Right renal cortex interstitium (tissue), 3 donors: ENCODE results near the gene BSCL2. TPM values are rescaled to one million over a fixed set of nuclear protein-coding genes. Genes with fewer than 3 reads are reported as not detected.
"Not testable (repeated sequence)": the region's sequence is repeated elsewhere in the genome, so short reads cannot be mapped to it uniquely, and the experiment has no call there.

Experiments
- DNase-seq, 3 donors: peaks; one replicate each; pipeline ENCODE4 v3.0.0-alpha.2; 2013; ENCODE audit warnings: low read depth in 3 of 3, low spot score in 2 of 3
- polyA plus RNA-seq, 3 donors: library from polyadenylated mRNA; unstranded; fragments of 120-200 nt; gene quantifications; one replicate each; pipeline ENCODE4 v1.2.1, GENCODE V29; 2013; ENCODE audit not compliant: insufficient read length in 3 of 3

Gene BSCL2
- polyA plus RNA-seq, 3 donors, result 65.2 to 74.4 (median 71.1) TPM

DNA sequence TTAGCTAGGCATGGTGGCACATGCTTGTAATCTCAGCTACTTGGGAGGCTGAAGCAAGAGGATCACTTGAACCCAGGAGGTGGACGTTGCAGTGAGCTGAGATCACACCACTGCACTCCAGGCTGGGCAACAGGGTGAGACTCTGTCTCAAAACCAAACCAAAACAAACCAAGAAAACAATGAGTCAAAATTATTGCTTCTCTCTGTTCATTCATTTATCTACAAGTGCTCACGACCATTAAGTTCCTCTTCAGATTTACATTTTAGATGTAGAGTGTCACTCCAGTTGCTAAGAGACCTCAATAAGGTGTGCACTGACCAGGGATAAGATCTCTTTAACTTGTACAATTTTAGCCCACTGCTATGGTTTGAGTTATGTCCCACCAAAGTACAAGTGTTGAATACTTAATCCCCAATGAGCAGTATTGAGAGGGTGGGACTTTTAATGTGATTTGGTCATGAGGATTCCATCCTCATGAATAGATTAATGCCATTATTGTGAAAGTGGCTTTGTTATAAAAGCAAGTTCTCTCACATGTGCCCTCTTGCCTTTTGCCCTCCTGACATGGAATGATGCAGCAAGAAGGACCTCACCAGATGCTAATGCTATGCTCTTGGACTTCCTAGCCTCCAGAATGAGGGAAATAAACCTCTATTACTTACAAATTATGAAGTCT lies 12.2 kb upstream of the BSCL2 start:
- DNase-seq, result no peak

DNA sequence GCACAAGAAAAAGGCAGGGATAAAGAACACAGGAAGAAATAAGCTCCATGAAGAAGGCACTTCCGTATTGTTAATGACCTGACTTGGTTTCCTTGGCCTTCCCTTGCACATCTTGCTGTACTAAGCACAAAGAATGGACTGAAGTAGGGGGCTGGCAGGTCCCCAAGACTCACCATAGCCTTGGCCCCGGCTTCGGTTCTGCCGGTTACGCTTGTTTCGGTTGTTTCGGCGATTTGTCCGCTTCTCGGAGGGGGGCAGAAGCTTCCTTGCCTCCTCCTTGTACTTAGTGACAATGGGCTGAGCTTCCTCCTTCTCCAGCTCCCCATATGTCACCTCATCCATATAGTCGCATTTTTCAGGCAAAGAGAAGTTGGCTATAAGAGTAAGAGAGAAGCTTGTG lies 9.6 kb upstream of the BSCL2 start:
- DNase-seq, result no peak

DNA sequence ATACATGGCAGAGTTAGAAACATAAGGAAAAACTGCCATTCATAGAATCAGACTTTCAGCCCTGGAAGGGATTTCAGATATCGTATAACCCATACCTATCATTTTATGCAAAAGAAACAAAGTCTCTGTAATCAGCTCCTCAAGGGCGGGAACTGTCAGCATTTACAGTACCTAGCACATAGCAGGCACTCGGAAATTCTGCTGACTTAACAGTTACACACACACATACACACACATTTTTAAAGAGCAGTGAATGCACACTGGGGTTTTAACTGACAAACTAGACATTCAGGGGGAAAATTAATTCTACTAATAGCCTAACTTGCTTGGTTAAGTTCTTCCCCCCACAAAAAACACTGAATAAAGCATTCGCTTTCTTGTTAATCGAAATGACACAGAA lies 9.0 kb upstream of the BSCL2 start:
- DNase-seq, result no peak

DNA sequence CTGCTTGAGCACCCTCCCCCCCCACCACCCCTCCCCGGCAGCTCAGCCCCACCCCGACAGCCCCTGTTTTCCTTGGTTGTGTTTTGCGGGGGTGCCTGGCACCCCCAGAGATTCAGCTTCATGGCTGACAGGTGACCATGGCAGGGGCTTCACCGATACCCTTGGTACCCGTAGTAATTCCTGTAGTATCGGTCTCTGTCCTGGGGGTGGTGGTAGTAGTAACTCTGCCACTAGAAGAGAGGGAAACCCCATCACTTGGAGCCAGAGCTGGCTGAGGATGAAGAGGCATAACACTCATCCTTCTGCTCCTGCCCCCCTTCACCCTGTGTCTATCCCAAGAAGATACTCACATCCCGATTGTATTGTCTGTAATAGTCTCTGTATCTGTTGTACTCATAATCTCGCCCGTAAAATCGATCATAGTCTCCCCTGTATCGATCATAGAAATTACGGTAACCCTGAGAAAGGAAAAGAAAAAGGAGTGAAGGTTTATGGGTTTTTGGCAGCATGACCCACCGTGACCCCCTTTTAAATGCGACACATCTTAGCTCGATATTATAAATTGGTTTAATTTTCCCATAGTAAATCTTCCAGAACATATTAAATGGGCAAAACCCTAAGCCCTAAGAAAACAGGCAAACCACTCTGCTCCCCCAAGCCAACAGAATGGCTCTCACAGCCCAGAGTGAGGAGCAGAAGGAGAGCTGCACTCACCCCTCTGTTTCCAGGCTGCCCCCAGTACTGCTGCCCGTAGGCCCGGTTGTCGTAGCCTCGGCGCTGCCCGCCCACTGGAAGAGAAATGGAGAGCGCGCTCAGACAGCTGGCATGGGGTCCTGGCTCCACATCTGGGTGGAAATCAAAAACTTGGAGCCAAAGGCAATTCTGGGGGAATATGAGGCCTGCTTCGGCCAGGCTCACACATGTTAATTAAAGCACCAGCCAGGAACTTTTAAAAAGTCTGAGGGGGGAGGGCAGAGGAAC lies 8.2 kb upstream of the BSCL2 start:
- no peak for DNase-seq

- DNase-seq, result no peak
Observed at GRCh38 chr11:62713343-62713742, 6.1 kb upstream of the BSCL2 start.

DNA sequence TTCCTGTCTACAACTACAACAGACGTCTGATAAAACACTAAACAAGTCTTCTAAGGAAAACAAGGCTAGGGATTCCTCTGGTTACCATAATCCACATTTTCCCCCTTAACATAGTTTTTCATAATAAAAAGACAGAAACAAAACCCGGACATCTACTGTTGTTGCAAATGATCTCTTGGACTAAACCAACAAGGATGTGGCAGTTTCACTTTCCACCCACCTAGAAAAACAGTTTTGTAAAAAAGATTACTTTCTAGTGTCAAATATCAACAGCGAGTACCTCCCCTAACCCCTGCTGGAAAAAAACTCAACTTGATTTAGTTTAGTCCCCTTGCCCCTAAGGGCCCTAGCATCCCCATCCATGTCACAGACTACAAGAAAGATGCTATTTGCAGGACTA lies 5.6 kb upstream of the BSCL2 start:
- no peak for DNase-seq

DNA sequence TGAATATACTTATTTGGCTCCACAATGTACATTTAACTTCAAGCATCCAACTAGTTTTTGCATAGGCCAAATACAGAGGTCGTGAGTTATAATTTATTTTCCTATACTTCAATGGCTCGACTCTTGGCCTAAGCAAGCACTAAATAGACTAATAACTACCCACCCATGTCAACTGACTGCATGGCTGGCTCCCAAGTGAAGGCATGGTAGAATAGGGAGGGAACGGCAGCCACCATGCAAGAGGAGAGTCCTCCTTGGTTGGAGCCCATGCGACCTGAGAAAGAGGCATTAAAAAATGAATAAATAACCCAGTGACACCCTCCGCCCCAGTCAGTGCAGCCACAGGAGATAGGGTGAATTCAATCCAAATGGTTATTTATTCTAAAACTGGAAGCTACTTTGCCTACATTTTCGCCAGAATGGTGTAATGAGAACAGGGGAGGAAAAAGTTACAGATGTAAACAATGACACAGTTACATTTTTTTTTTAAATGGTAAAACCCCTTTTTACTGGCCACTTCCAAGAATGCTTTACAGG lies 5.1 kb upstream of the BSCL2 start:
- DNase-seq, result no peak

GRCh38 chr11:62710001-62710345 lies 2.7 kb upstream of the BSCL2 start:
- DNase-seq, result no peak

DNA sequence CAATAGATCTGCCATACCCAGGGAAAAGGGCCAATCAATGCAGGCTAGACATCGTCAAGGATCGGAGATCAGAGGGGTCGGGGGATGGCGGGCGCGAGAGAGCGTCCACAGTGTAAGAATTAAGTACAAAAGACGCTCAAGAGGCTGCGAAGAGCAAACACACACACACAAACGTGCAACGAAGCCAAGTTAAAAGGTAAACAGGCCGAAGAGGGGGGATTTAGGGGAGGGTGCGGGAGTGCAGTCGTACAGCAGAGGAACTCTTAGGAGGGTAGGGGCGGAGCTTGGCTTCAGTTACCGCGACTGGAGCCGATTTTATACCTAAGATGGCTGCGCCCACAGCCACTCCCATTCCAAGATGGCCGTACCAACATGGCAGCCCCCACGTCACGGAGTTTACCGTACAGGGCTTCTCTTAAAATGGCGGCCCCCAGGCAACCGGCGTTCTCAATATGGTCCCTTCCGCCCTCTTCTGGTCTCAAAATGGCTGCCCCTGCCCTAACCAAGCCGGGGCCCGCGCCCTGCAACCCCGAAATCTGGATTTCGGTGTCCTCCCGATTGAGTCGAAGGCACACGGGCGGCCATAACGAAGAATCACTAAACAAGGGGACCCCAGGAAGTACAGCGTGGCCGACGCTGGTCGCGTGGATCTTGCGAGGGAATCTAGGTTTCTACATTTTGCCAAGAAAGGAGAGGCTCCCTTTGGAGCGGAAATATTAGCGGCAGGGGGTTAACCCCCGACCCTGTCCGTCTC lies 2.2 kb upstream of the BSCL2 start:
- DNase-seq, result peak; percentile 97

GRCh38 chr11:62708793-62709192 lies 1.6 kb upstream of the BSCL2 start:
- DNase-seq, result no peak

DNA sequence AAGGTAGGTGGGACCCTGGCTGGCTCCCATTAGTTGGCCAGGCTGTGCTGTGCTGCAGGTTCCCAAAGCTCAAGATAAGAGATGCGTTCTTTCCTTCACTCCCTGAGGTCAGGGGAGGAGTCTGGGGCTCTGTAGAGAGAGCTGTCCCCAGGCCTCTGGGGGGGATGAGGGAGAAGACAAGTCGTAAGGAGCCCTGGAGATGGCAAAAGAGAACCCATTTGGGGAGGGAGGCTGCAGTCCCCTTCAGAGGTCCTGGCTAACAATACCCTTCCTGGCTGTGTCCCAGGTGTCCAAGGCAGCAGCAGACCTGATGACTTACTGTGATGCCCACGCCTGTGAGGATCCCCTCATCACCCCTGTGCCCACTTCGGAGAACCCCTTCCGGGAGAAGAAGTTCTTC lies 1.2 kb upstream of the BSCL2 start:
- DNase-seq, result no peak

DNA sequence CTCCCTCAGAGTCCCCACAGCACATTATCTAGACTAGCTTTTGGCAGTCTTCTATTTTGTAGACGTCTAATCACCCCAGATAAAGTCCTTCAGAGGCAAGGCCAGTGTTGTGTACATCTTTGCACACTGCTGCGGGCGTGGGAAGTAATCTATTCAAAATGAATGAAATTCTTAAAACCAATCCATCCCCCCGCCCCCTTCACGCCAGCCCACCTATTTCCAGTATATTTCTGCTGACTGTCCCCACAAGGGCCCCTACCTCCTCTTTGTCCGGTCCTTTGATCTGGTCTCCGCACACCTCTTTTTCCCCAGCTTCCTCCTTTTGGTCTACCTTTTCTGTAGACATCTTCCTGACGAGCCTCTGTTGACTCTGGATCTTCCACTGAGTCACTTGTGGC lies 375 bp downstream of the BSCL2 start:
- no peak for DNase-seq

DNA sequence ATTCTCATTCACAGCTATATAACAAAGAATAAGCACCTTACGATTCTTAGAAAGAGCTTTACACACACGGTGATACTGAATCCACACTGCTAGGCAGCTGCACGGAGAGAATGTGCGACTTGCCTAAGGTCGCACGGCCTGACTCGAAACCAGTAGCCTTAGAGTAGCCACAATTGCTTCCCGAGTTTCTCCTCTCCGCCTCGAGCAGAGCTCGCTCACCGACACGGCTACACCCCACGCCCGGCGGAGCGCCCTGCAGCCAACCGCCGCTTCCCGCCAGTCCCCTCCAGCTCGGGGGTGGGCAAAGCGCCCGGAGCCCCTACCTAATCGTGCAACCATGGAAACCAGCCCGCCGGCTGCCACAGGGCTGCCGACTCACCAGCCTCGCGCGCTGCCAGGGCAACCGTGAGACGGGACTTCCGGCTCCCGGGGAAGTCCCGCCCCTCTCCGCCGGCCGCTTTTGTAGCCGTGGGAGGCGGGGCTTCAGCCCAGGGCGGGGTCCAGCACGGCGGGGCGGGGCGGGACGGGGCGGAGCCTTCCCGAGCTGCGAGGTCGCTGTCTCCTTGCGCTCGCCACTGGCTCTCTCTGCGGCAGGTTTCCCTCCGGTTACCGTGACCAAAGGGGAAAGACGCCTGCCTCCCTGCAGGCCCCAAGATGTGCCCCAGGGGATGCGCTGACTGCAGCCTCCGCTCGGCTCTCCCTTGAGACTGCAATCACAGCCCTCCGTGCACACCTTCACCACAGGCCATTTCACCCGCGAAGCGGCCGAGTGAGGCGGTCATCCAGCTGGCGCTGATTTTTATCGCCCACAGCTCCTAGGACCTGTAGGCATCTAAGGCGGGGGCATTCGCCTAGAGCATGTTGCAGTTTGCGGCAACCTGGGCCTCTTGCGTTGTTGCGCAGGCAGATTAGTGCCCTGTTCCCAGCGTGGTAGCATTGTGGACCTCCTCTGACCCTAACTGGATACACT lies 1.1 kb downstream of the BSCL2 start:
- peak in 2 of 3 donors; percentile 82 to 86 for DNase-seq

GRCh38 chr11:62705413-62705812 lies 1.8 kb downstream of the BSCL2 start:
- no peak for DNase-seq

- not testable (repeated sequence) for DNase-seq
Observed at GRCh38 chr11:62703921-62704320, 3.3 kb downstream of the BSCL2 start.

GRCh38 chr11:62702246-62702645 lies 5.0 kb downstream of the BSCL2 start:
- no peak for DNase-seq

DNA sequence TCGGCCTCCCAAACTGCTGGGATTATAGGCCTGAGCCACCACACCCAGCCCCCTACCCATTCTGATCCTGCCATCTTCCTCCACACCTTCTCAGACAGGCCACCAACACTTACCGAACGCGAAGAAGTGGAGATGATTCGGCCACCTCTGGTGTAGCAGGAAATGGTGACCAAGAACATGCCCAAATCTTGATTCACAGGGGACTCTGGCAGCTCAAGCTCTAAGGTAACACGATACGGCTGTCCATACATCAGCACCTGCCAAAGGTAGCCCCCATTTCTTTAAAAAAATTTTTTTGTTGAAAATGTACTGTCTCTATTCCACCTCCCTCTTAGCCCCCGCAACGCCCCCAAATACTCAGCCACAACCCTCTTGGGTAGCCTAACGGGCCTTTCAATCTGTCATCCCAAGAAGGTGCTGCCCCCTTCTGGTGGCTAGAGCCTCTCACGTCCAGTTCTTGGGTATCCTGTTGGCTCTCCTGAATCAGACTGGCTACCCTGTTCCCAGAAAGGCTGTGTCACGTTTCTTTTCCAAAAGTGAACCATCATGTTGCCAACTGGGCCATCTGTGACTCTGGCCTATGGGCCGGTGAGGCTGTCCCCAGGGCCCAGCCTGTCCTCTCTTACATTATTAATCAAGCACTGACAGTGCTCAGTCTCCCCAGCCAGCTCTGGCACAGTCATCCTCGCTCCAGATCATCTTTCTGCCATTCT lies 12.6 kb downstream of the BSCL2 start:
- no peak for DNase-seq

GRCh38 chr11:62693624-62694023 lies 13.6 kb downstream of the BSCL2 start:
- not testable (repeated sequence) for DNase-seq
